Epithelial cell of proximal tubule (primary cell): ENCODE data around the gene TMEM132E. TPM values are rescaled to one million over a fixed set of nuclear protein-coding genes. Genes with fewer than 3 reads are reported as not detected.

ENCODE experiments used
- DNase-seq: peaks from one replicate; pipeline ENCODE4 v3.0.0-alpha.2; 2011; ENCODE audit warnings: low read depth
- H3K4me3 ChIP-seq: 2 replicates; pipeline ENCODE4 v1.5.1; 2011; ENCODE audit warnings: low read depth, mild to moderate bottlenecking, low read length
- CTCF ChIP-seq: conservative IDR thresholded peaks from 2 replicates; pipeline ENCODE4 v1.5.1; 2012; ENCODE audit warnings: low read depth, mild to moderate bottlenecking, low read length
- total RNA-seq: library from RNA; depleted of rRNA; stranded (reverse); fragments of >200 nt; gene quantifications from 2 replicates; pipeline ENCODE4 v1.2.3, GENCODE V29; 2015

The TMEM132E gene
- total RNA-seq, 1 donor from 2014 or later = not detected

GRCh38 chr17:34569591-34569990 is 9.8 kb upstream of the TMEM132E start:
- H3K4me3 ChIP-seq = no peak overlapping the region
- no peak for TF ChIP-seq CTCF
- no peak for DNase-seq

GRCh38 chr17:34570506-34570905 is 8.9 kb upstream of the TMEM132E start:
- TF ChIP-seq CTCF = no peak
- no peak for DNase-seq

GRCh38 chr17:34571428-34572130 is 7.8 kb upstream of the TMEM132E start:
- no peak for DNase-seq
- no peak for TF ChIP-seq CTCF
- H3K4me3 ChIP-seq = no peak overlapping the region

More at GRCh38 chr17:34570506-34570905, 8.9 kb upstream of the TMEM132E start:
- H3K4me3 ChIP-seq = no peak overlapping the region

- no peak for DNase-seq
- TF ChIP-seq CTCF = no peak
- no peak overlapping the region for H3K4me3 ChIP-seq
Measured at GRCh38 chr17:34572483-34572882, 6.9 kb upstream of the TMEM132E start.

- H3K4me3 ChIP-seq = no peak overlapping the region
- TF ChIP-seq CTCF = no peak
- no peak for DNase-seq
Measured at GRCh38 chr17:34575182-34575581, 4.2 kb upstream of the TMEM132E start.

GRCh38 chr17:34578016-34578415 is 1.4 kb upstream of the TMEM132E start:
- H3K4me3 ChIP-seq = no peak overlapping the region
- DNase-seq = no peak
- no peak for TF ChIP-seq CTCF

GRCh38 chr17:34578656-34579016 is 746 bp upstream of the TMEM132E start:
- no peak for DNase-seq
- no peak overlapping the region for H3K4me3 ChIP-seq
- TF ChIP-seq CTCF = no peak
